DOHH2 (cell line): ENCODE results near the gene LAMA3.

Experiments used
- EZH2phosphoT487 ChIP-seq: fragments of 200-600 bp; sonication (generic); IDR thresholded peaks from 2 replicates; pipeline ENCODE4 v1.6.1; 2017; ENCODE audit warnings: borderline replicate concordance, mild to moderate bottlenecking, antibody characterized with exemption, low read length, moderate library complexity, mixed read lengths
- TF ChIP-seq, protein P1 (sequence below): fragments of 200-600 bp; sonication (generic); IDR thresholded peaks from one replicate; pipeline ENCODE4 v1.5.1; 2014; ENCODE audit warnings: antibody characterized with exemption, mild to moderate bottlenecking, low read depth, low read length; ENCODE audit not compliant: poor library complexity, severe bottlenecking

DNA sequence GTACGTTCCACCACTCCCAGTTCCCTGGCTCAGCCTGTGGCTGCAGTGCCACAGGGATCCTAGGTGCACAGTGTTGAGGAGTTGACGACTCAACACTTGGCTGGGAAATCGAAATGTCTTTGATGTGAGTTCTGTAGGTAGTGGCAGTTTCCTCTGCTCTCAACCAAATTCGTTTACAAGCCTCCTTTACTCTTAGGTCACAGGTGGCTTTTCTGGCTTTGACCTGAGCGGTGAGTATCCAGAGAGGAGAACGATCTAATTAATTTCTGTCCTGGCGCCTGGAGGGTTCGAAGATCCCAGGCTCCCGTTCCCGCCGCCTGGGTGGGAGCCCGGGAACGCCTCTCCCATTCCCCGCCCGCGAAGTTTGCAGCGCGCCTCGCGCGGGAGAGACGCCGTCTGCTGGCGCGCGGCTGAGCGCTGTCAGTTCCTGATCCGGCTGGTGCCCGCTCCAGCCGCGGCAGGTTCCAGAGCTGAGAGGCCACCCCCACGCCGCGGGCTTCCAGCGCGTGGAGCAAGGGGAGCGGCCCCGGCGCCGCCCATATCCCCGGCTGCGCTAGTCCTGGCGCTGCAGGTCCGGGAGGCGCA lies at the start of gene LAMA3:
- TF ChIP-seq, protein P1, sequence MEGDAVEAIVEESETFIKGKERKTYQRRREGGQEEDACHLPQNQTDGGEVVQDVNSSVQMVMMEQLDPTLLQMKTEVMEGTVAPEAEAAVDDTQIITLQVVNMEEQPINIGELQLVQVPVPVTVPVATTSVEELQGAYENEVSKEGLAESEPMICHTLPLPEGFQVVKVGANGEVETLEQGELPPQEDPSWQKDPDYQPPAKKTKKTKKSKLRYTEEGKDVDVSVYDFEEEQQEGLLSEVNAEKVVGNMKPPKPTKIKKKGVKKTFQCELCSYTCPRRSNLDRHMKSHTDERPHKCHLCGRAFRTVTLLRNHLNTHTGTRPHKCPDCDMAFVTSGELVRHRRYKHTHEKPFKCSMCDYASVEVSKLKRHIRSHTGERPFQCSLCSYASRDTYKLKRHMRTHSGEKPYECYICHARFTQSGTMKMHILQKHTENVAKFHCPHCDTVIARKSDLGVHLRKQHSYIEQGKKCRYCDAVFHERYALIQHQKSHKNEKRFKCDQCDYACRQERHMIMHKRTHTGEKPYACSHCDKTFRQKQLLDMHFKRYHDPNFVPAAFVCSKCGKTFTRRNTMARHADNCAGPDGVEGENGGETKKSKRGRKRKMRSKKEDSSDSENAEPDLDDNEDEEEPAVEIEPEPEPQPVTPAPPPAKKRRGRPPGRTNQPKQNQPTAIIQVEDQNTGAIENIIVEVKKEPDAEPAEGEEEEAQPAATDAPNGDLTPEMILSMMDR = no peak
- TF ChIP-seq EZH2phosphoT487 = no peak
